ENCODE measurements around the gene FIZ1.

FIZ1 gene

DNA sequence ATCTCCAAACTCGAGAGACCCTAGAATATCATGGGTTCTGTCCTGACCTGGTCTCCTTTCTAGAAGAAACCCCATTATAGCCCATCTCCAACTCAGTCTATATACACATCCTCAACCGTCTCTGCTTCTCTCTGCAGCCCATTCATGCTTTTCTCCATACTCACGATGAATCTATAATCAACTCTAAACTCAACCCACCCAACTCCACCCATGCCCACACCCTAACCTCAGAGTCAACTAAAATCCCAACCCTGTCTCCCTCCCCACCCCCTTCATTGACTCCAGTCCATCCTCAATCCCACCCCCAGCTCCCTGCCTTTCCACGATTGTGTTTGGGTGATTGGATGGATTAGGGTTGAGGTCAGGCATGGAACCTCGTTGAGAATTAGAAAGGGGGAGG, 55.8 kb downstream of the FIZ1 start:
- no peak for DNase-seq (ENCODE audit: low read depth in 1 of 2, low spot score in 1 of 2)
- H3K27ac ChIP-seq (replicated peaks): no peak overlapping the region
- no peak for TF ChIP-seq GABPA (IDR thresholded peaks at IDR 0.05; ENCODE audit: low read depth)
- TF ChIP-seq, protein P1, sequence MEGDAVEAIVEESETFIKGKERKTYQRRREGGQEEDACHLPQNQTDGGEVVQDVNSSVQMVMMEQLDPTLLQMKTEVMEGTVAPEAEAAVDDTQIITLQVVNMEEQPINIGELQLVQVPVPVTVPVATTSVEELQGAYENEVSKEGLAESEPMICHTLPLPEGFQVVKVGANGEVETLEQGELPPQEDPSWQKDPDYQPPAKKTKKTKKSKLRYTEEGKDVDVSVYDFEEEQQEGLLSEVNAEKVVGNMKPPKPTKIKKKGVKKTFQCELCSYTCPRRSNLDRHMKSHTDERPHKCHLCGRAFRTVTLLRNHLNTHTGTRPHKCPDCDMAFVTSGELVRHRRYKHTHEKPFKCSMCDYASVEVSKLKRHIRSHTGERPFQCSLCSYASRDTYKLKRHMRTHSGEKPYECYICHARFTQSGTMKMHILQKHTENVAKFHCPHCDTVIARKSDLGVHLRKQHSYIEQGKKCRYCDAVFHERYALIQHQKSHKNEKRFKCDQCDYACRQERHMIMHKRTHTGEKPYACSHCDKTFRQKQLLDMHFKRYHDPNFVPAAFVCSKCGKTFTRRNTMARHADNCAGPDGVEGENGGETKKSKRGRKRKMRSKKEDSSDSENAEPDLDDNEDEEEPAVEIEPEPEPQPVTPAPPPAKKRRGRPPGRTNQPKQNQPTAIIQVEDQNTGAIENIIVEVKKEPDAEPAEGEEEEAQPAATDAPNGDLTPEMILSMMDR (IDR thresholded peaks at IDR 0.05; ENCODE audit: insufficient read depth, low read length): no peak
- TF ChIP-seq, protein P2, sequence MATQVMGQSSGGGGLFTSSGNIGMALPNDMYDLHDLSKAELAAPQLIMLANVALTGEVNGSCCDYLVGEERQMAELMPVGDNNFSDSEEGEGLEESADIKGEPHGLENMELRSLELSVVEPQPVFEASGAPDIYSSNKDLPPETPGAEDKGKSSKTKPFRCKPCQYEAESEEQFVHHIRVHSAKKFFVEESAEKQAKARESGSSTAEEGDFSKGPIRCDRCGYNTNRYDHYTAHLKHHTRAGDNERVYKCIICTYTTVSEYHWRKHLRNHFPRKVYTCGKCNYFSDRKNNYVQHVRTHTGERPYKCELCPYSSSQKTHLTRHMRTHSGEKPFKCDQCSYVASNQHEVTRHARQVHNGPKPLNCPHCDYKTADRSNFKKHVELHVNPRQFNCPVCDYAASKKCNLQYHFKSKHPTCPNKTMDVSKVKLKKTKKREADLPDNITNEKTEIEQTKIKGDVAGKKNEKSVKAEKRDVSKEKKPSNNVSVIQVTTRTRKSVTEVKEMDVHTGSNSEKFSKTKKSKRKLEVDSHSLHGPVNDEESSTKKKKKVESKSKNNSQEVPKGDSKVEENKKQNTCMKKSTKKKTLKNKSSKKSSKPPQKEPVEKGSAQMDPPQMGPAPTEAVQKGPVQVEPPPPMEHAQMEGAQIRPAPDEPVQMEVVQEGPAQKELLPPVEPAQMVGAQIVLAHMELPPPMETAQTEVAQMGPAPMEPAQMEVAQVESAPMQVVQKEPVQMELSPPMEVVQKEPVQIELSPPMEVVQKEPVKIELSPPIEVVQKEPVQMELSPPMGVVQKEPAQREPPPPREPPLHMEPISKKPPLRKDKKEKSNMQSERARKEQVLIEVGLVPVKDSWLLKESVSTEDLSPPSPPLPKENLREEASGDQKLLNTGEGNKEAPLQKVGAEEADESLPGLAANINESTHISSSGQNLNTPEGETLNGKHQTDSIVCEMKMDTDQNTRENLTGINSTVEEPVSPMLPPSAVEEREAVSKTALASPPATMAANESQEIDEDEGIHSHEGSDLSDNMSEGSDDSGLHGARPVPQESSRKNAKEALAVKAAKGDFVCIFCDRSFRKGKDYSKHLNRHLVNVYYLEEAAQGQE (IDR thresholded peaks at IDR 0.05; ENCODE audit: insufficient replicate concordance, low read depth): no peak
- no peak overlapping the region for H3K4me3 ChIP-seq (replicated peaks; ENCODE audit: insufficient read depth, low read length)
- H3K27me3 ChIP-seq (ENCODE audit: insufficient read depth, poor library complexity, severe bottlenecking): peaks cover 7% of the 10 kb centered on the region

DNA sequence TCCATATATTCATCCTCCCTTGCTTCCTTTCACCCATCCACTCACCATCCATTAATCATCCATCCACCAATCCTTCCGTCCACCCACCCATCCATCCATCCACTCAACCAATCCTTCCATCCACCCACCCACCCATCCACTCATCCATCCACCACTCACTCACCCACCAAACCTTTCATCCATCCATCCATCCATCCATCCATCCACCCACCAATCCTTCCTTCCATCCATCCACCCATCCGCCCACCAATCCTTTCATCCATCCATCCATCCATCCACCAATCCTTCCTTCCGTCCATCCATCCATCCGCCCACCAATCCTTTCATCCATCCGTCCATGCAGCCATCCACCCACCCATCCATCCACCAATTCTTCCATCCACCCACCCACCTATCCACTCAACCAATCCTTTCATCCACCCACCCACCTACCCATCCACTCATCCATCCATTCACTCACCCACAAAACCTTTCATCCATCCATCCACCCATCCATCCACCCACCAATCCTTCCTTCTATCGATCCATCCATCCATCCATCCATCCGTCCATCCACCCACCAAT, 56.9 kb downstream of the FIZ1 start:
- Histone ChIP-seq H3K4me3 (replicated peaks; ENCODE audit: insufficient read depth, low read length) (no peak overlapping the region), H3K27me3 (ENCODE audit: insufficient read depth, poor library complexity, severe bottlenecking) (peaks cover 2% of the 10 kb centered on the region), H3K27ac (replicated peaks) (no peak overlapping the region)
- no peak for DNase-seq (ENCODE audit: low read depth in 1 of 2, low spot score in 1 of 2)
- TF ChIP-seq SPI1 (IDR thresholded peaks at IDR 0.05; ENCODE audit: borderline replicate concordance, low read depth): no peak
- TF ChIP-seq, protein P2 (IDR thresholded peaks at IDR 0.05; ENCODE audit: insufficient replicate concordance, low read depth): no peak
- no peak for TF ChIP-seq POLR2AphosphoS5 (IDR thresholded peaks at IDR 0.05; ENCODE audit: low read depth)
- TF ChIP-seq, protein P1 (IDR thresholded peaks at IDR 0.05; ENCODE audit: insufficient read depth, low read length): no peak
- no peak for TF ChIP-seq GABPA (IDR thresholded peaks at IDR 0.05; ENCODE audit: low read depth)
